HepG2 (cell line): ENCODE results near the gene SYTL3. TPM values are rescaled to one million over a fixed set of nuclear protein-coding genes. Genes with fewer than 3 reads are reported as not detected.

Experiments
- ADNP ChIP-seq: sonication (generic); formaldehyde crosslinking; IDR thresholded peaks from 2 replicates; pipeline ENCODE4 v1.4.0; 2020; ENCODE audit warnings: missing genetic modification reagents
- AGO2 ChIP-seq: fragments of 200-400 bp; formaldehyde crosslinking; optimal IDR thresholded peaks from 2 replicates; pipeline ENCODE3; 2017; ENCODE audit warnings: mild to moderate bottlenecking, low read depth, low read length, moderate library complexity
- BRCA1 ChIP-seq: sonication (generic); formaldehyde crosslinking; IDR thresholded peaks from 2 replicates; pipeline ENCODE4 v1.4.0; 2020; ENCODE audit warnings: missing genetic modification reagents
- ISL2 ChIP-seq: sonication (generic); formaldehyde crosslinking; IDR thresholded peaks from 2 replicates; pipeline ENCODE4 v1.5.0; 2020; ENCODE audit warnings: missing genetic modification reagents
- JUN ChIP-seq: sonication (generic); formaldehyde crosslinking; IDR thresholded peaks from 2 replicates; pipeline ENCODE4 v1.4.0; 2020; ENCODE audit warnings: mild to moderate bottlenecking, missing genetic modification reagents
- MAFG ChIP-seq: sonication (generic); formaldehyde crosslinking; IDR thresholded peaks from 2 replicates; pipeline ENCODE4 v1.5.1; 2020; ENCODE audit warnings: mild to moderate bottlenecking, missing genetic modification reagents
- RFXAP ChIP-seq: sonication (generic); formaldehyde crosslinking; IDR thresholded peaks from 2 replicates; pipeline ENCODE4 v1.4.0; 2020; ENCODE audit warnings: missing genetic modification reagents, borderline replicate concordance
- SMARCE1 ChIP-seq: fragments of 450-650 bp; IDR thresholded peaks from 2 replicates; pipeline ENCODE4 v1.6.1; 2017; ENCODE audit warnings: borderline replicate concordance
- ZBTB21 ChIP-seq: sonication (generic); formaldehyde crosslinking; IDR thresholded peaks from 2 replicates; pipeline ENCODE4 v1.4.0; 2020; ENCODE audit warnings: missing genetic modification reagents
- ZNF274 ChIP-seq: sonication (generic); formaldehyde crosslinking; IDR thresholded peaks from 2 replicates; pipeline ENCODE4 v1.5.1; 2020; ENCODE audit warnings: mild to moderate bottlenecking, missing genetic modification reagents
- ZNF432 ChIP-seq: sonication (generic); formaldehyde crosslinking; IDR thresholded peaks from 2 replicates; pipeline ENCODE4 v1.5.0; 2020; ENCODE audit warnings: missing genetic modification reagents, mild to moderate bottlenecking, borderline replicate concordance
- ZNF550 ChIP-seq: sonication (generic); formaldehyde crosslinking; IDR thresholded peaks from 2 replicates; pipeline ENCODE4 v1.4.0; 2020; ENCODE audit warnings: mild to moderate bottlenecking, missing genetic modification reagents, borderline replicate concordance
- ZNF772 ChIP-seq: sonication (generic); formaldehyde crosslinking; IDR thresholded peaks from 2 replicates; pipeline ENCODE4 v1.5.0; 2020; ENCODE audit warnings: mild to moderate bottlenecking, missing genetic modification reagents
- ZNF891 ChIP-seq: sonication (generic); formaldehyde crosslinking; IDR thresholded peaks from 2 replicates; pipeline ENCODE4 v1.5.0; 2020; ENCODE audit warnings: mild to moderate bottlenecking, missing genetic modification reagents
- polyA plus RNA-seq, 8 experiments: library from polyadenylated mRNA; depleted of rRNA in 3 of 8; stranded (reverse) in 7 of 8; unstranded in 1 of 8; fragments of >200 nt; fragmentation: Illumina TruSeq in 4 of 8; extraction: Trizol in 4 of 8; gene quantifications; 2 replicates each; pipeline versions ENCODE4 v1.2.1 to v1.2.3, GENCODE V29; 2011 to 2016; ENCODE audit warnings: low read depth in 4 of 8, missing spikeins in 1 of 8, mixed read lengths in 1 of 8; ENCODE audit not compliant: insufficient read depth in 1 of 8
- total RNA-seq, 5 experiments: library from RNA; depleted of rRNA; stranded (reverse); fragments of >200 nt; fragmentation: Illumina TruSeq; extraction: Trizol; gene quantifications; 2 replicates each; pipeline ENCODE4 v1.2.3, GENCODE V29; 2016; ENCODE audit warnings: low read depth in 1 of 5
- TF ChIP-seq, protein P1 (sequence below): sonication (generic); formaldehyde crosslinking; IDR thresholded peaks from one replicate; pipeline ENCODE4 v1.5.1; 2020; ENCODE audit warnings: mild to moderate bottlenecking, missing genetic modification reagents; ENCODE audit errors: not compliant biosample characterization
- TF ChIP-seq, protein P2 (sequence below): sonication (generic); formaldehyde crosslinking; conservative IDR thresholded peaks from 2 replicates; pipeline ENCODE4 v1.4.0; 2020; ENCODE audit warnings: missing genetic modification reagents
- TF ChIP-seq, protein P3 (sequence below): sonication (generic); formaldehyde crosslinking; IDR thresholded peaks from 2 replicates; pipeline ENCODE4 v1.4.0; 2020; ENCODE audit warnings: missing genetic modification reagents

The SYTL3 gene
- total and polyA plus RNA-seq, 2 of the 13 experiments (the other 11 are each of a cell fraction or from before 2014, with no cell fraction given) = 0.11 to 0.28 TPM

DNA sequence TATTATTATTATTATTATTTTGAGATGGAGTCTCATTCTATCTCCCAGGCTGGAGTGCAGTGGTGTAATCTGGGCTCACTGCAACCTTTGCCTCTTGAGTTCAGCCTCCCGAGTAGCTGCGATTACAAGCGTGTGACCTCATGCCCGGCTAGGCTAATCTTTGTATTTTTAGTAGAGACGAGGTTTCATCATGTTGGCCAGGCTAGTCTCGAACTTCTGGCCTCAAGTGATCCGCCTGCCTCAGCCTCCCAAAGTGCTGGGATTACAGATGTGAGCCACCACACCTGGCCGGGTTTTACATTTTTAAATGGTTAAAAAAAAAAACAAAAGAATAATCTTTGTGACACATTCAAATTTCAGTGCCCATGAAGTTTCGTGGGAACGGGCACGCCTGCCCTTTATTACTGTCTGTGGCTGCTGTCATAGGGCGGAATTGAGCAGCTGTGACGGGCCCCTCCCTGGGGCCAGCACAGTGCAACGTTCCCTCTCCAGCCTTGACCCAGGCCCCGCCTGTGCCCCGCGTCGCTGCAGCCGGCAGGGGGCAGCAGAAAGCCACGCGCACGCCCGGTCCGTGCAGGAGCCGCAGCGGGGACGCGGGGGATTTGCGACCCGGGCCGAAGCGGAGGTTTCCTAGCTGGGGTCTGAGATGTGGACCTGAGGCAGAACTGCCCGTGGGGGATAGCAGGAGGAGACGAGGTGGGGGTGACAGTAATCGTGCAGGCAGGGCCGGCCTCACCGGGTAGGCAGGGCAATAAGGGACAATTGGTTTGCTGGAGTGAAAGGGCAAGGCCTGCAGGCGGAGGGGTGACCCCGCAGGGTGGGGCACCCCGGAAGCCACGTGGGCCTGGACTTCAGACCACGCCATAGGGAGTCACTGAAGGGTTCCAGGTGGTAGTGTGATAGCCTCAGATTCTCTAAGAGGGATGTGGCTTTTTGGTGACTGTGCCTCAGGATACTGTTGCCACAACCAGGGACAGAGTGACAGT, 54.3 kb downstream of the SYTL3 start (continued):
- TF ChIP-seq, protein P1, sequence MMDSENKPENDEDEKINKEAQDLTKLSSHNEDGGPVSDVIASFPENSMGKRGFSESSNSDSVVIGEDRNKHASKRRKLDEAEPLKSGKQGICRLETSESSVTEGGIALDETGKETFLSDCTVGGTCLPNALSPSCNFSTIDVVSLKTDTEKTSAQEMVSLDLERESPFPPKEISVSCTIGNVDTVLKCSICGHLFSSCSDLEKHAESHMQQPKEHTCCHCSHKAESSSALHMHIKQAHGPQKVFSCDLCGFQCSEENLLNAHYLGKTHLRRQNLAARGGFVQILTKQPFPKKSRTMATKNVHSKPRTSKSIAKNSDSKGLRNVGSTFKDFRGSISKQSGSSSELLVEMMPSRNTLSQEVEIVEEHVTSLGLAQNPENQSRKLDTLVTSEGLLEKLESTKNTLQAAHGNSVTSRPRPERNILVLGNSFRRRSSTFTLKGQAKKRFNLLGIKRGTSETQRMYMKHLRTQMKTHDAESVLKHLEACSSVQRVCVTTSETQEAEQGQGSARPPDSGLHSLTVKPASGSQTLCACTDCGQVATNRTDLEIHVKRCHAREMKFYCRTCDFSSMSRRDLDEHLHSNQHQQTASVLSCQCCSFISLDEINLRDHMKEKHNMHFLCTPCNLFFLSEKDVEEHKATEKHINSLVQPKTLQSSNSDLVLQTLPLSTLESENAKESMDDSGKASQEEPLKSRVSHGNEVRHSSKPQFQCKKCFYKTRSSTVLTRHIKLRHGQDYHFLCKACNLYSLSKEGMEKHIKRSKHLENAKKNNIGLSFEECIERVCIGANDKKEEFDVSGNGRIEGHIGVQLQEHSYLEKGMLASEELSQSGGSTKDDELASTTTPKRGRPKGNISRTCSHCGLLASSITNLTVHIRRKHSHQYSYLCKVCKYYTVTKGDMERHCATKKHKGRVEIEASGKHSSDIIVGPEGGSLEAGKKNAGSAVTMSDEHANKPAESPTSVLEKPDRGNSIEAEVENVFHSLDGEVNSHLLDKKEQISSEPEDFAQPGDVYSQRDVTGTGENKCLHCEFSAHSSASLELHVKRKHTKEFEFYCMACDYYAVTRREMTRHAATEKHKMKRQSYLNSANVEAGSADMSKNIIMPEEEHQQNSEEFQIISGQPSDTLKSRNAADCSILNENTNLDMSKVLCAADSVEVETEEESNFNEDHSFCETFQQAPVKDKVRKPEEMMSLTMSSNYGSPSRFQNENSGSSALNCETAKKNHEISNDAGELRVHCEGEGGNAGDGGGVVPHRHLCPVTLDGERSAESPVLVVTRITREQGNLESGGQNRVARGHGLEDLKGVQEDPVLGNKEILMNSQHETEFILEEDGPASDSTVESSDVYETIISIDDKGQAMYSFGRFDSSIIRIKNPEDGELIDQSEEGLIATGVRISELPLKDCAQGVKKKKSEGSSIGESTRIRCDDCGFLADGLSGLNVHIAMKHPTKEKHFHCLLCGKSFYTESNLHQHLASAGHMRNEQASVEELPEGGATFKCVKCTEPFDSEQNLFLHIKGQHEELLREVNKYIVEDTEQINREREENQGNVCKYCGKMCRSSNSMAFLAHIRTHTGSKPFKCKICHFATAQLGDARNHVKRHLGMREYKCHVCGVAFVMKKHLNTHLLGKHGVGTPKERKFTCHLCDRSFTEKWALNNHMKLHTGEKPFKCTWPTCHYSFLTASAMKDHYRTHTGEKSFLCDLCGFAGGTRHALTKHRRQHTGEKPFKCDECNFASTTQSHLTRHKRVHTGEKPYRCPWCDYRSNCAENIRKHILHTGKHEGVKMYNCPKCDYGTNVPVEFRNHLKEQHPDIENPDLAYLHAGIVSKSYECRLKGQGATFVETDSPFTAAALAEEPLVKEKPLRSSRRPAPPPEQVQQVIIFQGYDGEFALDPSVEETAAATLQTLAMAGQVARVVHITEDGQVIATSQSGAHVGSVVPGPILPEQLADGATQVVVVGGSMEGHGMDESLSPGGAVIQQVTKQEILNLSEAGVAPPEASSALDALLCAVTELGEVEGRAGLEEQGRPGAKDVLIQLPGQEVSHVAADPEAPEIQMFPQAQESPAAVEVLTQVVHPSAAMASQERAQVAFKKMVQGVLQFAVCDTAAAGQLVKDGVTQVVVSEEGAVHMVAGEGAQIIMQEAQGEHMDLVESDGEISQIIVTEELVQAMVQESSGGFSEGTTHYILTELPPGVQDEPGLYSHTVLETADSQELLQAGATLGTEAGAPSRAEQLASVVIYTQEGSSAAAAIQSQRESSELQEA (CRISPR knock-in tag) = peak; percentile 91
- TF ChIP-seq MAFG (CRISPR knock-in tag) (no peak), ZNF891 (CRISPR knock-in tag) (peak; percentile 96), ZNF772 (CRISPR knock-in tag) (no peak; the same call in 1 of the 2 replicates), AGO2 (peak; percentile 26), JUN (CRISPR knock-in tag) (peak; percentile 62; the same call in 1 of the 2 replicates), ZBTB21 (CRISPR knock-in tag) (no peak), ISL2 (CRISPR knock-in tag) (peak; percentile 81), ZNF274 (CRISPR knock-in tag) (peak; percentile 96), BRCA1 (CRISPR knock-in tag) (peak; percentile 91; the same call in 1 of the 2 replicates), ZNF432 (CRISPR knock-in tag) (no peak), SMARCE1 (no peak), ADNP (CRISPR knock-in tag) (peak; percentile 88), RFXAP (CRISPR knock-in tag) (peak; percentile 86; the same call in 1 of the 2 replicates), ZNF550 (no peak)
- TF ChIP-seq, protein P2, sequence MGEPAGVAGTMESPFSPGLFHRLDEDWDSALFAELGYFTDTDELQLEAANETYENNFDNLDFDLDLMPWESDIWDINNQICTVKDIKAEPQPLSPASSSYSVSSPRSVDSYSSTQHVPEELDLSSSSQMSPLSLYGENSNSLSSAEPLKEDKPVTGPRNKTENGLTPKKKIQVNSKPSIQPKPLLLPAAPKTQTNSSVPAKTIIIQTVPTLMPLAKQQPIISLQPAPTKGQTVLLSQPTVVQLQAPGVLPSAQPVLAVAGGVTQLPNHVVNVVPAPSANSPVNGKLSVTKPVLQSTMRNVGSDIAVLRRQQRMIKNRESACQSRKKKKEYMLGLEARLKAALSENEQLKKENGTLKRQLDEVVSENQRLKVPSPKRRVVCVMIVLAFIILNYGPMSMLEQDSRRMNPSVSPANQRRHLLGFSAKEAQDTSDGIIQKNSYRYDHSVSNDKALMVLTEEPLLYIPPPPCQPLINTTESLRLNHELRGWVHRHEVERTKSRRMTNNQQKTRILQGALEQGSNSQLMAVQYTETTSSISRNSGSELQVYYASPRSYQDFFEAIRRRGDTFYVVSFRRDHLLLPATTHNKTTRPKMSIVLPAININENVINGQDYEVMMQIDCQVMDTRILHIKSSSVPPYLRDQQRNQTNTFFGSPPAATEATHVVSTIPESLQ (CRISPR knock-in tag) = no peak
- TF ChIP-seq, protein P3, sequence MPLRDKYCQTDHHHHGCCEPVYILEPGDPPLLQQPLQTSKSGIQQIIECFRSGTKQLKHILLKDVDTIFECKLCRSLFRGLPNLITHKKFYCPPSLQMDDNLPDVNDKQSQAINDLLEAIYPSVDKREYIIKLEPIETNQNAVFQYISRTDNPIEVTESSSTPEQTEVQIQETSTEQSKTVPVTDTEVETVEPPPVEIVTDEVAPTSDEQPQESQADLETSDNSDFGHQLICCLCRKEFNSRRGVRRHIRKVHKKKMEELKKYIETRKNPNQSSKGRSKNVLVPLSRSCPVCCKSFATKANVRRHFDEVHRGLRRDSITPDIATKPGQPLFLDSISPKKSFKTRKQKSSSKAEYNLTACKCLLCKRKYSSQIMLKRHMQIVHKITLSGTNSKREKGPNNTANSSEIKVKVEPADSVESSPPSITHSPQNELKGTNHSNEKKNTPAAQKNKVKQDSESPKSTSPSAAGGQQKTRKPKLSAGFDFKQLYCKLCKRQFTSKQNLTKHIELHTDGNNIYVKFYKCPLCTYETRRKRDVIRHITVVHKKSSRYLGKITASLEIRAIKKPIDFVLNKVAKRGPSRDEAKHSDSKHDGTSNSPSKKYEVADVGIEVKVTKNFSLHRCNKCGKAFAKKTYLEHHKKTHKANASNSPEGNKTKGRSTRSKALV (CRISPR knock-in tag) = peak; percentile 71
